Transverse colon (tissue), 3 donors: Measurements from ENCODE around the gene PHF1.

Experiments
- CTCF ChIP-seq, 5 experiments: fragments of 200-600 bp in 3 of 5; fragments of 450-650 bp in 2 of 5; sonication (generic) in 3 of 5; IDR thresholded peaks; 1 replicate in 2 of 5; 2 replicates in 3 of 5; pipeline ENCODE4 v1.5.1; 2016 to 2017; ENCODE audit warnings: antibody characterized with exemption in 5 of 5, inconsistent platforms in 3 of 5, mild to moderate bottlenecking in 2 of 5, moderate library complexity in 1 of 5
- POLR2A ChIP-seq: fragments of 450-650 bp; IDR thresholded peaks from one replicate; pipeline ENCODE4 v1.6.1; 2016; ENCODE audit warnings: antibody characterized with exemption, mild to moderate bottlenecking, moderate library complexity

GRCh38 chr6:33452496-33452895 is 41.7 kb downstream of the PHF1 start:
- TF ChIP-seq CTCF (IDR thresholded peaks at IDR 0.05) (no peak), POLR2A (no peak)
